KBM-7 (cell line): ENCODE measurements around the gene FOXRED2.
A peak's percentile ranks its signal among the peaks of the same experiment; 100 is the strongest.
"Not testable (repeated sequence)": the region's sequence is repeated elsewhere in the genome, so short reads cannot be mapped to it uniquely, and the experiment has no call there.

Source experiments
- DNase-seq: peaks from one replicate; pipeline ENCODE4 v3.0.0-alpha.2; 2015
- in situ Hi-C: fragments of 300-500 bp; cut with MboI; formaldehyde crosslinking; loops from 2 replicates; pipeline ENCODE4 v1.14.3; 2020; ENCODE audit warnings: low sequenced_read_pairs, low pct_unique_long_range_greater_than_20kb, mixed read lengths

Gene FOXRED2

DNA sequence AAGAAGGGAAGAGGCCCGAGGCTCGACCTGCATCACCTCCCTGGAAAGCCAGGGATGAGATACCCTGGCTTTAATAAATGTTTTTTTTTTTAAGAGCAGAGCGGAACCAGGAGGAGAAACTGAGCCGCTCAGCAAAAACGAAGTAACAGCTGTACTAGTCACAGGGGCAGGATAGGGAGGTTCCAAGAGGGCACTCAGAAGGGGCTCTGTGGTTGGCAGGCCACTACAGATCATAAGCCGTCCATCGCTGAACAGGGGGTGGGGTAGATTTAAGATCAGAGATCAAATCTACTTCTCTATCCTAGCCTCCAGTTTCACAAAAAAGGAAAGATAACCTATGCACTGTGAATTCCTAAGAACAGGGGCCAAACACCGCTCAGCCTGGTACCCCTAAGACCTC is 21.5 kb upstream of the FOXRED2 start:
- peak; percentile 34 for DNase-seq
- in situ Hi-C loops, result loop anchor here (25.0 kb wide), 1 partner anchor 459 kb away; no protein-coding TSS in a partner anchor

DNA sequence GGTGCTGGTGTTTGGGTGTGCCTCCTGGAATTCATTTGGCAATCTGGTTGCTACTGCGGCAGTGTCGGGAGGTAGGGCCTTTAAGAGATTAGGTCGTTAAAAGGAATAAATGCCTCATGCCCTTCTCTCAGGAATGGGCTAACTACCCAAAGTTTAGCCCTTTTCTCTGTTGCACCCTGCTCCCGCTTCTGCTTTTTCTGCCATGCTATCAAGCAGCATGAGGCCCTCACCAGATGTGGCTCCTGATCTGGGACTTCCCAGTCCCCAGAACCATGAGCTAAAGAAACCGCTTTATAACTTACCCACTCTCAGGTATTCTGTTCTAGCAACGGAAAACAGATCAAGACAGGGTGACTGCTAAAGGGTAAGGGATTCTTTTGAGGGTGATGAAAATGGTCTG is 15.8 kb upstream of the FOXRED2 start:
- DNase-seq, result no peak
- in situ Hi-C loops, result no loop called here

DNA sequence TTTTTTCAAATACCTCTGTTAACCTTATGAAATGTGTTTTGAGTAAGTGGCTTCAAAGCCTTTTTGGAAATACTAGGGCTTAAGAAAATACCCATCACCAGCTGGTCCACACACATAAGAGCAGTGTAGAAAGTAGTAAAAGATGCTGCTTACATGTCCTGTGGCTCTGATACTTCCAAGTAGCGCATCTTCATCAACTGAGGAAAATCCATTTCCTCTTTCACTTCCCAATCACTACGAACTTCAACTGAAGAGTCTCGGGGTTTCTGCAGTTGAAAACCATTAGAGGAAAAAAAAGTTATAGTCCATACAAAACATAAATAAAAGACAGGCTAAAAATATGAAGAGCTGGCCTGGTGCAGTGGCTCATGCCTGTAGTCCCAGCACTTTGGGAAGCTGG is 13.6 kb upstream of the FOXRED2 start:
- in situ Hi-C loops, result no loop called here

DNA sequence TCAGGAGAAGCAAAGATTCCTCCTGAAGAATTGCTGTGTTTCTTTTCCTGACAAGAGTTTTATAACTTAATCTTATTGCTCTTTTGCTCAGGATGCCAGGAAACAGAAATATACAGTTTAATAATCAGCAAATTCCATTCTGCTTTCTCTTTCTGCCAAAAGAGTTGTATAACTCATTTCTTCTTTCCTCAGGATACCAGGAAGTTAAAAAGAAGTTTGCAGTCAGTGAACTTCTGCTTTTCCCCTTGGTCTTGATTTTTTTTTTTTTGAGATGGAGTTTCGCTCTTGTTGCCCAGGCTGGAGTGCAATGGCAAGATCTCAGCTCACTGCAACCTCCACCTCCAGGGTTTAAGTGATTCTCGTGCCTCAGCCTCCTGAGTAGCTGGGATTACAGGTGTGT is 13.1 kb upstream of the FOXRED2 start:
- peak; percentile 55 for DNase-seq
- in situ Hi-C loops, result not testable (repeated sequence)

More for the DNA sequence above, 13.6 kb upstream of the FOXRED2 start:
- no peak for DNase-seq

DNA sequence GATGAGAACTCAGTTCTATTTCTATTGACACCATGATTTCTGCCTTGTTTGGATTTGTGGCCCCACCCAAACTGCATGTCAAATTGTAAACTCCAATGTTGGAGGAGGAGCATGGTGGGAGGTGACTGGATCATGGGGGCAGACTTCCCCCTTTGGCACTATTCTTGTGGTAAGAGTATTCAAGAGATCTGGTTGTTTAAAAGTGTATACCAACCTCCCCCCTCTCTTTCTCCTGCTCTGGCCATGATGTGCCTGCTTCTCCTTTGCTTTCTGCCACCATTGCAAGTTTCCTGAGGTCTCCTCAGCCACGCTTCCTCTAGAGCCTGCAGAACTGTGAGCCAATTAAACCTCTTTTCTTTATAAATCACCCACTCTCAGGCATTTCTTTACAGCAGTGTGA is 7.9 kb upstream of the FOXRED2 start:
- DNase-seq, result no peak
- in situ Hi-C loops, result no loop called here

DNA sequence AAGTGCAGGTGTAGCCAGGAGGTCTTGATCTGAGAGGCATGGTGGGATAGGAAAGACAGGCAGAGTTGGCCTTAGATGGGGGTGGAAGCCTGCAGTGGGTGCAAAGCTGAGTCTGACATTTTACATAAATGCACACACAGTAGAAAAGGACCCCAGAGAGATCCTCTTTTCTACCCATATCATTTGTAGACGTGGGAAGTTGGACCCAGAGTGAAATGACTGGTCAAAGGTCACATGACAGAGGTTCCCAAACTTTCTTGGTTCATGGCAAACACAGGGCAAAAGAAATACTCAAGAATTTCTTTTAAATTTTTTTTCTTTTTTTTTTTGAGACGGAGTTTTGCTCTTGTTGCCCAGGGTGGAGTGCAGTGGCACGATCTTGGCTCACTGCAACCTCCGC is 6.2 kb upstream of the FOXRED2 start:
- in situ Hi-C loops, result no loop called here

DNA sequence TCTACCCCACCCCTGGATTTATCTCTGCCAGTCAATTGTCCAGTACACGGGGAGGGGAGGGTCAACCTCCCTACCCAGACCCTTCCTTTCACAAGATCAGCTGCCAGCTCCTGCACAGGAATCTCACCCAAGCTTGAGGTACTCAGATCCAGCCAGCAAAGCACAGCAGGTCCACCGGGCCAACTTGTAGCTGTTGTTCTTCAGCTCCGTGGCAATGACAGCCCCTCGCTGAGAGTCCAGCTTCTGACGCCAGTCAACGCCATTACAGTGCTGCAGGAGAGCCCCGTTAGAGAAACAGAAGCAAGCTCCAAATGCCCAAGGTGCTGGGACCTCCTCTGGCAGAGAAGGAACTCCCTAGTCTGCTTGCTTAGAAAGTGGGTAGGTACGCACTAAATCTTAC is 5.5 kb upstream of the FOXRED2 start:
- in situ Hi-C loops, result no loop called here
- no peak for DNase-seq

More for the DNA sequence above, 6.2 kb upstream of the FOXRED2 start:
- no peak for DNase-seq

DNA sequence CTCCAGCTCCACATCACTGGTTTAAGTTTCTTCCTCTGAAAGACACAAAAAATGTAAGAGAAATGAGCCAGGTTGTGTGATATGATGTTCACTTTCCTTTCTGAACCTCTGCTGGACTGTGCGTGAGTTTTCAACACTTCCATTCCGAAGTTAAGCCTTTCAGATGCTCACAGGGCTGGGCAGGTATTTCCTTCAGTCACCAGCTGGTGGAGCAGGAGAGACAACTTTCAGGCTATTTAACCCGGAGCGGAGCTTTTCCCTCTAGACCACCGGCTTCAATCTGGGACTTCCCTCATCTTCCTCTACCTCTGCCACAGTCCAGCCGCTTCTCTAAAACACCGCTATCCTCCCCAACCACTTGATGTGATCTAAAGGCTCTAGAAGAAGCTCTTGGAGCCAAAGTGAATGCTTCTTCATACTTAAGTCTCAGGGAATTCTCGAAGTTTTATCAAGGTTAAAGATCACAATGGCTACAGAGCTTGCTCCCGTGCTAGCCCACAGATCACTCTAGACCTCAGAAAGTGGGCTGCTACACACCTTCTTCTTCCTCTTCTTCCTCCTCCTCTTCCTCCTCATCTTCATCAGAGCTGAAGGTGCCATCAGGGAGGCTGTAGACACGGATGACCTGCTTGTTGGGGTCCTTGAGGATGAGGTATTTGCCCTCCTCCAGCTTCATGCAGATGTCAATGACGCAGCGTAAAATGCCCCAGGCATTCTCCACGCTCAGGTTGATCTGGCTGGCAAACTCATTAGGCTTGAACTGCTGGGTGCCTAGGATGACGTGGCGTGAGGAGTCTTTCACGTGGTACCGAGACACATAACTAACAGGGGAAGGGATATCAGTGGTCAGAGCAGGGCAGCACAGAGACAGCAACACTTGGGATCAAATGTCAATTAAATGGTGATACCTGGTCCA is 4.4 kb upstream of the FOXRED2 start:
- peak; percentile 72 for DNase-seq
- in situ Hi-C loops, result no loop called here

DNA sequence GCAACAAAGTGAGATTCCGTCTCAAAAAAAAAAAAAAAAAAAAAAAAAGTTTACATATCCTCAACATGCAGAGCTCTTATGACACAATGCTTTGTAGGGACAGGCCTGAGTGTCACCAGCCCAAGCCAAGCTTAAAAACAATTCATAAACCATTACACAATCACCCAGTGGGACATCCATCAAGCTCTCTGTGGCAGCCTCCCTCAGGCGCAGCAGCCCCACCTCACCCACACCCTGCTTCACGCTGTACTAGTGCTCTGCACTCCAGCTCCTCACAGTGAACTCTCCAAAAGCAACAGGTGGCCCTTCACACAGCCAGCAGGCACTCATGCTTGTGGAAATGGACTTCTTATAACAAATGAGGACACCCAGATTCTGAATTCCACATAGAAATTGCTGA is 3.5 kb upstream of the FOXRED2 start:
- in situ Hi-C loops, result no loop called here
- DNase-seq, result no peak

DNA sequence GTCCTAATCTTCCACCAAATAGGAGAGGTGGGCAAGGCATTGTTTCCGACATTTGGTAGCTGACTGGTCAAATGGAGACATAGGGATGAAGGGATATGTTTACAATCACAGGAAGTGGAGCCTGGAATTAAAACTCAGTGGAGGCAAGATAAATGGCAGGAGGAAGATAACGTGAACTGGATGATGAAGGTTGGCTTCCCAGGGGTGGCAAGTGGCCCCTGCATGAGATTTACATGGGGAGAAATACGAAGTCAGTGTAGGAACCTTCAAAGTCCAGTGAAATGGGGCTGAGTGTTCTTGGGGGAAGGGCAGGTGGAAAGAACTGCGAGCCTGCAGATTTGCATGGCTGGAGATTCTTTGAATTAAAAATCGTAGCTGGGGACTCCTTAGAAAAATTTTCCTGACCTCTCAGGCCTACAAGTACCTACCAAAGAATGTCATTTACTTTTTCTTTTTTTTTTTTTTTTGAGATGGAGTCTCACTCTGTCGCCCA is 724 bp upstream of the FOXRED2 start:
- in situ Hi-C loops, result no loop called here
- no peak for DNase-seq

DNA sequence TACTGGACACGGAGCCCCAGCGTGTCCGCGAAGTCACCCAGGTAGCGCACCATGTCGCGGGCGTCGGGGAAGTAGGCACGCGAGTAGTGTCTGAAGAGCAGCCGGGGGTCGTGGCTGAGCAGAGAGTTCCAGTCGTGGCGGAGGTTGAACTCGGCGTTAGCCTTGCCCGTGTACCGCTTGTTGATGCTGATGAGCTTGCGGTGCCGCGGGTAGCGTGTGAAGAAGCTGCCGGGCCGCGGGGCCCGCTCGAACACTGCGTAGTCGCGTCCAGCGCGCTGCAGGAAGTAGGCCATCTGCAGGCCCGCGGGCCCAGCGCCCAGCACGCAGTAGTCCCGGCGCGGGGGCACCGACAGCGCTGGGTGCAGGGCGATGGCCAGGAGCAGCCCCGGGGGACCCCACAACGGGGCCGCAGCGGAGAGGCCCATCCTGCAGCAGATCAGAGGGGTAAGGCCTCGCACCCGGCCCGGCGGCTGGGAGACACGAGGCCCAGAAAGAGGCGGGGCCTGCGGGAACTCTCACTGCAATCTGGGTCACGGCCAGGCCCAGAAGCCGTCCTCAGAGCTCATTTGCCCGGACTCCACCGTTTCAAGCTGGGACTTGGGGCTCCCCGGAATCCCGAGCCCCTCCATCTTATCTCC is 723 bp downstream of the FOXRED2 start:
- DNase-seq, result no peak

DNA sequence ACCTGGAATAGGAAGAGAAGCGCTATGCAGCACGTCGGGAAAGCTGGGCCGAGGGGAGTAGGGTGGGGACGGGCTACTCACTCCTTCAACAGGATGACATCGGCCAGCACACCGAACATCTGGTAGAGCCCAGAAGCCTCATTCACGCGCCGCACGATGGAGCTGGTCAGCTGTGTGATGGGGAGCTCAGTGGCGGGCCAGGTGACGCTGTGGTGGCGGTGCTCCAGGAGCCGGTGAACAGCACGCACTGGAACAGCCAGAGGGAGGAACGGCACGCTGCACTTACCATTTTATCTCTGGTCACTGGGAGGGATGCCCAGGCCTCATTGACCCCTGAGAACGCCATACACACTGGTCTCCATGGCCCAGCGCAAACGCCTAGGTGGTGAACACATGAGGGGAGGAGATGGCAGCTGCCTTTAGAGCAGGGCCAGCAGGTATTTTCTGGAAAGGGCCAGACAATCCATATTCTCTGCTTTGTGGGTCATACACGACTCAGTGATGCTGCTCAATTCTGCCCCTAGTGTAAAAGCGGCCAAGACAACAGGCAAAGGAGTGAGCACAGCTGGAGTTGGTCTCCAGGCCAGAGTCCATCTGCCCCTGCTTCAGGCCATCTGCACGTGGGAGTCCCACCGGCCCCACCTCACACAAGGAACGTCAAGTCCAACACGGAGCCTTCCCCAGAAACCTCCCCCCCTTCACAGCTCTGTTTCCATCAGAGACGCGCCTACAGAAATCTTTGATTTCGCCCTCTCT is 8.8 kb downstream of the FOXRED2 start:
- in situ Hi-C loops, result loop anchor here (25.0 kb wide), 1 partner anchor 311 kb away; no protein-coding TSS in a partner anchor

More for the DNA sequence above, 723 bp downstream of the FOXRED2 start:
- in situ Hi-C loops, result no loop called here

DNA sequence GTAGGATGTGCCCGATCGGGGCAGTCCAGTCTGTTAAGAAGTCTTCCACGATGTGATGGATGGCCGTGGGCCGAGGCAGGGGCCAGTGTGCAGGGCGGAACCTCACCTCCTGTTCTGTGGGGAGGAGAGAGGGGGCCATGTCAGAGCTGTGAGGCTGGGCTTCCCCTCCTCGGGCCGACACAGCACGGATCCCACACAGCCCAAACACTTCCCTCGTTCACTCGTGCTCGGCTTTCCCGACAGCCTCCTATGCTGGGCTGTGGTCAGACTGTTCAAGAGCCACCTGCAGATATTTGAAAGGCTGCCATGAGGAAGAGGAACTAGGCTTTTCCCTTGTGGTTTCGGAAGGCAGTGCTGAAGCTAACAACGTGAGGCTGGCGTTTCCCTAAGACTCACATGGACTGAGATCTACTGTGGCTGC is 13.1 kb downstream of the FOXRED2 start:
- in situ Hi-C loops, result loop anchor here (25.0 kb wide), 1 partner anchor 306 kb away; no protein-coding TSS in a partner anchor
- DNase-seq, result peak; percentile 90

More for the DNA sequence above, 8.8 kb downstream of the FOXRED2 start:
- DNase-seq, result no peak

DNA sequence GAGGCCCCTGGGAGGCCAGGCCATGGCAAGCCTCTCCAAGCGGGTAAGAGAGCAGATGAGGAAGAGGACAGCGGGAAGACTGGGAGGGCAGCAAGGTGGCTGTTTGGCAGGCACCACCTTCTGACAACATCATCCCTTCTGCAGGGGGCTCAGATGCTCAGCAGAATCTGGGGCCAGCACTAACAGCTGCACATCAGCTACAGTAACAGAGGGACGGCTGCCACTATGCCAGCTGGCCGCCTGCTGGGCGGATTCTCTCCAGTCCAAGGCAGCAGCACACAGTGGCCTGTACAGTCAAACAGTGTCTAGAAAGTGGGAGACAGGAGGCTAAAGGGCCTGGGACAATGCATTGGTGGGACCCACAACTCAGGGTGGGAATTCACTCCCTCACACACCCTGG is 14.7 kb downstream of the FOXRED2 start:
- in situ Hi-C loops, result loop anchor here (25.0 kb wide), 1 partner anchor 305 kb away; no protein-coding TSS in a partner anchor
- no peak for DNase-seq

DNA sequence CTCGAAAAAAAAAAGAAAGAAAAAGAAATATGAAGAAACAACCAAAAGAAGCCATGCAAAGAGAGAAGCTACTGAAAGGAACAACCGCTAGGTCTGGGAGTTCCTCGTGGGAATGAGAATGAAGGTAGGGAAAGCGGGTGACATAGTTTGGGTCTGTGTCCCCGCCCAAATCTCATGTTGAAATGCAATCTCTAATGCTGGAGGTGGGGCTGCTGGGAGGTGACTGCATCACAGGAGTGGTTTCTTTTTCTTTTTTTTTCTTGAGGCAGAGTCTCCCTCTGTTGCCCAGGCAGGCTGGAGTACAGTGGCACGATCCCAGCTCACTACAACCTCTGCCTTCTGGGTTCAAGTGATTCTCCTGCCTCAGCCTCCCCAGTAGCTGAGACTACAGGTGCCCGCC is 15.7 kb downstream of the FOXRED2 start:
- in situ Hi-C loops, result loop anchor here (25.0 kb wide), 1 partner anchor 304 kb away; no protein-coding TSS in a partner anchor
- DNase-seq, result no peak

DNA sequence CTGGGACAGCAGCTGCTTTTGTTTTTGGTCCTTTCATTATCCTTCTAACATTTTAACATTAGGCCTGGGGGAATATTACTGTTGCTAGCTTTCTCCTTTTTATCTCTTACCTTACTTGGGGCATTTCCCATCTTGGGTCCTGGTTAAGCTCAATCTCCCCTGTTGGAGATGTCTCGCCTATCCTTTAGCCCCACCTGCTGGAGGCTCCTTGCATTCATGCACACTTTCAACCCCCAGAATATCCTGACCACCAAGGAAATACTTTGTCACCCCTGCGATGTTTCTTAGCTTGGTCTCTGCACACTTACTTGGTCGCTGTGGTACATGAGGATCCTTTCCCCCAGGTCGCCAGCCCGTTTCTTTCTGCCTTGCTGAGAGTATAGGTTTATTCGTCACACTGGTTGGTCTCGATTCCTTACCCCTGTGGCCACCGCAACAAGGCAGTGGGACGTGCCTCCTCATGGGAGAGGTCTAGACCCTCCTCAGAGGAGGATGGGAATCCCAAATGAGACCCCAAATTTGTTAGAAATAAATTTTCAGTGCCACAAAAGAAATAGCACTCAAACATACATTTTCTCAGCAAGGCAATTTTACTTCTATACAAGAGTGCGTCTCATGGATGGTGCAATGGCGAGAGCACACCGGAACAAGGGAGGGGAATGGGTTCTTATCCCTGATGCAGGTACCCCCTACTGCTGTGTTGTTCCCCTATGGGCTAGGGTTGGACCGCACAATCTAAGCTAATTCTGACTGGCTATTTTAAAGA is 20.0 kb downstream of the FOXRED2 start:
- peak; percentile 72 for DNase-seq
- in situ Hi-C loops, result loop anchor here (25.0 kb wide), 1 partner anchor 300 kb away; no protein-coding TSS in a partner anchor

DNA sequence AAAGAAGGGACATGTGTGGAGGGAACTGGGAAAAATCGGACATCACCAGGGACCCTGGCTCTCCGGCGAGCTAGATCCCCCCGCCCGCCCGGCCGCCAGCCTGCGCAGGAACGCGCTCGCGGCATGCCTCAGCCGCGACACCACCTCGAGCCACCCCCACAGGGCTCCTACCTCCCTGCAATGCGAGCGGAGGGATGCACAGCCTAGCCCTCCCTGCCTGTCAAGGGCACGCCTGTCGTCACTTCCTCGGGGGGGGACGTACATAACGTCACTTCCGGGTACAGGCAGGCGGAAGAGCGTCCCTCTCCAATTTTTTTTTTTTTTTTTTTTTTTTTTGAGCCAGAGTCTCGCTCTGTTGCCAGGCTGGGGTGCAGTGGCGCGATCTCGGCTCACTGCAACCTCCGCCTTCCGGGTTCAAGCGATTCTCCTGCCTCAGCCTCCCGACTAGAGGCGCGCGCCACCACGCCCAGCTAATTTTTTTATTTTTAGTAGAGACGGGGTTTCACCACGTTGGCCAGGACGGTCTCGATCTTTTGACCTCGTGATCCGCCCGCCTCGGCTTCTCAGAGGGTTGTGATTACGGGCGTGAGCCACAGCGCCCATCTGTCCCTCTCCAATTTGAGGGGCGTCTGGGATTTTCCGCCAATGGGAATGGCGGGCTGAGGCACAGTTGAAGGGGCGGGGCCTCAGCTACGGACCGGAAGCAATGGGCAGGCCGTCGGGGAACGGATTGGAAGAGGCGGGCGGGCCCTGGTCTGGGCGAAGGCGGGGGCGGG is 25.3 kb downstream of the FOXRED2 start, which contains the start of gene TXN2:
Gene TXN2, minus strand, starts transcription at position 248 of the 776 bp plus-strand sequence. CDS start 803 bp downstream, outside the sequence.
- peak; percentile 95 for DNase-seq
- in situ Hi-C loops, result loop anchor here (25.0 kb wide), 1 partner anchor 294 kb away; no protein-coding TSS in a partner anchor
